Keratinocyte (primary cell): ENCODE results near the gene VPS26B.

Experiments
- CTCF ChIP-seq, 3 experiments: IDR thresholded peaks in 1 of 3; conservative IDR thresholded peaks in 1 of 3; optimal IDR thresholded peaks in 1 of 3; 2 replicates in 2 of 3; 3 replicates in 1 of 3; pipeline versions ENCODE3 to v1.5.1; 2011; ENCODE audit warnings: low read length in 3 of 3, mild to moderate bottlenecking in 3 of 3, moderate library complexity in 2 of 3, control low read depth in 1 of 3, inconsistent platforms in 1 of 3; ENCODE audit not compliant: insufficient read depth in 2 of 3; ENCODE audit errors: extremely low read depth in 1 of 3
- EZH2 ChIP-seq: IDR thresholded peaks from one replicate; pipeline ENCODE4 v1.6.1; 2012; ENCODE audit warnings: inconsistent platforms, mild to moderate bottlenecking, low read length, moderate library complexity

DNA sequence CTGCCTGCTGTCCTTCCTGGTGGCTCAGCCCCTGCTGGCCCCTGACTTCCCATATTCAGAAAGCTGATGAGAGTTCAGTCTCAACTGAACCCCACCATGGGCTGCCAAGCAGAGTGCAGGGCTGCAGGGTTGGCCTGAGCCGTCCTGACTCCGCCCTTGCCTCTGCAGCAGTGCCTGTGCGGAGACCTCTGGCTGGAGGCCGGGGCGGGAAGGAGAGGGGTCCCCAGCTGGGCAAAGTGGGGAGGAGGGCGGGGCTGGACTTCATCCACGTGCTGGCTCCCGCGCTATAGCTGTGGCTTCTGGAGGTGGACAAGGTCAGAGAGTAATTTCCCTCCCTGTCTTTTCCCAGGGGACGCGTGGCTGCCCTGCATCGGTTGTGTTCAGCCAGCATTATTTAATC lies 65.3 kb downstream of the VPS26B start:
- TF ChIP-seq CTCF (optimal IDR thresholded peaks at IDR 0.05 in 1 of 3, IDR thresholded peaks at IDR 0.05 in 1 of 3, conservative IDR thresholded peaks at IDR 0.05 in 1 of 3; ENCODE audit: extremely low read depth in 1 of 3, insufficient read depth in 2 of 3, low read length in 3 of 3) (no peak), EZH2 (no peak)
